Vagina (tissue), 2 donors: ENCODE measurements around the gene HPGDS.

Experiments
- CTCF ChIP-seq, 3 experiments: fragments of 450-650 bp in 2 of 3; fragments of 200-600 bp in 1 of 3; sonication (generic) in 1 of 3; IDR thresholded peaks; one replicate each; pipeline ENCODE4 v1.5.1; 2017 to 2019; ENCODE audit warnings: antibody characterized with exemption in 3 of 3, mild to moderate bottlenecking in 2 of 3, moderate library complexity in 2 of 3
- POLR2AphosphoS5 ChIP-seq, 2 donors: sonication (generic); formaldehyde crosslinking; IDR thresholded peaks; one replicate each; pipeline ENCODE4 v1.9.0; 2017; ENCODE audit warnings: antibody characterized with exemption in 2 of 2, mild to moderate bottlenecking in 2 of 2, low read depth in 1 of 2; ENCODE audit not compliant: insufficient read depth in 1 of 2

DNA sequence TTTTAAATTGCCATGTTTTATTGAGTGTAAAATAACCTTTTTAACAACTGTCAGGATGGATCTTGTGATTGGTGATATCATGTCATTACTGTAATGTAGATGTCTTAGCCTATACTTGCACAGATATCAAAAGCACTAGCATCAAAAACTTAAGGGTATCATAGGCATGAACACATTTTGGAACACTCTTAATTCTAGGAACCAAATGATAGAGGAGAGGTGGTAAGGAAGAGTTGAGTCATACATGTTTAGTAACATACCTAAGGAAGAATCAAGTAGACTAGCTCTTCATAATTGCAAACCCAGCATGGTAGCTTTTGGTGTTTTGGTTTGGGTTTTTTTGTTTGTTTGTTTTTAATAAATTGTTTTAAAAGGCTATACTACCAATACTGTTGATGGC is 91.5 kb downstream of the HPGDS start:
- no peak for TF ChIP-seq CTCF (IDR thresholded peaks at IDR 0.05)
- no peak for TF ChIP-seq POLR2AphosphoS5 (IDR thresholded peaks at IDR 0.05; ENCODE audit: insufficient read depth in 1 of 2, low read depth in 1 of 2)
